OCI-M2 (cell line): Measurements from ENCODE around the gene MED13.
"Not testable (repeated sequence)": the region's sequence is repeated elsewhere in the genome, so short reads cannot be mapped to it uniquely, and the experiment has no call there.

Experiments
- DNase-seq: peaks from one replicate; lab custom pipeline; 2025; ENCODE audit not compliant: unreplicated experiment; lab: John Stamatoyannopoulos, UW

The MED13 gene

DNA sequence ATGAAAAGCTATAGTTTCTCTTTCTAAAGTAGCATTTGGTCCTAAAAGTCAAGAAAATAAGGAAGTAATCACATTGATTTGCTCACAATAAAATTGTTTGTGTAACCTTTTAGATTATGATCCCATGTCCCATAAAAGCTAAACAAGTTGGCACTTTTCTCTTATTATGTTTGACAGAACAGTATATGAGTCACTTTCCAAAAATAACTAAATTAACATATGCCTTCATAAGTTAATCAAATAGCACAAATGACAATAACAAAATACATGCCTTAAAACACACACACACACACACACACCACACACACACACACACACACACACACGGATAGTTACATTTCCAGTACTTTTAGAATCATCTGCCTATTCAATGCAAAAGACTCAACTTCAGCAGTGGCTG, 2.8 kb downstream of the MED13 start:
- no peak for DNase-seq

DNA sequence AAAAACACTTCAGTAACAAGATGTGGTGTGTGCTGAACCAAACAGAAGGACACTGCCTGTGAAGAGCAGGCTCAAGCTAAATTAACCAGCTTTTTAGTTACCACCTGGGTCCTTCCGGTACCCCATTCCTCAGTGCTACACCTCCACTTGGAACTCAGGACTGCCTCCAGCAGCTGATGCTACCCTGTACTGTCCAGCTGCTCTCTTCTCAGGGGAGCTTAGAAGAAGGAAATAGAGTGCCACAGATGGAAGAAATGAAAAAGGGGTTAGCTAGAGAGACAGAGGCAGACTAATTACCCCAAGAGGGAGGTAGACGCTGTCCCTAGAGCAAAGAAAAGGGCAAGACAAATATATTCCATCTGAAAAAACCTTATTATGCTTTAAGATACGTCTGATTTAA, 5.7 kb downstream of the MED13 start:
- DNase-seq = no peak

DNA sequence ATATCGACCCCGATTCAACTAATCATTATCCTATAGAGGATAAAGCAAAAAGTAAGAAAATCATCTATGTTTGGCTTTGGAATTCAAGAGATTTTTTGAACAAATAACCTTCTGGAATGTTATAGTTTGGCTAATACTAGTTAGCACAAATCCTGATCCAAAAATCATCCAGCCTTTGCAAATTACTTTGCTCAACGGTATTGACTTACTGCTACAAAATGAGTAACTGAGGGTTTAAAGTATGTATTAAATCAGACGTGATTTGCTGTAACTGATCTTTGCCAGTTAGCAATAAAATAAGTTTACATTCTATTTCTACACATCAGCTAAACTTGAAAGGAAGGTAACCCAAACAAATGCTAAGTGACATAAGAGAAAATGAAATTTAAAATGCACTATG, 6.5 kb downstream of the MED13 start:
- DNase-seq = no peak

- no peak for DNase-seq
These were observed 7.4 kb downstream of the MED13 start for GRCh38 chr17:62057696-62058095.

GRCh38 chr17:62052765-62053338, 12.2 kb downstream of the MED13 start:
- no peak for DNase-seq

- DNase-seq = no peak
These were observed 14.0 kb downstream of the MED13 start for GRCh38 chr17:62051053-62051452.

DNA sequence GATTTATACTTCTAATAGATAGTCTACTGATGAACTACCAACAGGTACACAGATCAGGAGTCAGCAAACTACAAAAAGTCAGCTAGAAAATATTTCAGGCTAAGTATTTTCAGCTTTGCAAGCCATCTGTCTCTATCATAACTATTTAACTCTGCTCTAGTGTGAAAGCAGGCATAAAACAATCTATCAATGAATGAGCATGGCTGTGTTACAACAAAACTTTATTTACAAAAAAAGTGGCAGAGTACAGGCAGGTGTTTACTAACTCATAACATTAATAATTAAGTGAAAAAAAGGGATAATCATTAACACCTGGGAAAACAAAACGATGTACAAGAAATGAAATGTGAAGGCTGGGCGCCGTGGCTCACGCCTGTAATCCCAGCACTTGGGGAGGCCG, 15.8 kb downstream of the MED13 start:
- DNase-seq = no peak

DNA sequence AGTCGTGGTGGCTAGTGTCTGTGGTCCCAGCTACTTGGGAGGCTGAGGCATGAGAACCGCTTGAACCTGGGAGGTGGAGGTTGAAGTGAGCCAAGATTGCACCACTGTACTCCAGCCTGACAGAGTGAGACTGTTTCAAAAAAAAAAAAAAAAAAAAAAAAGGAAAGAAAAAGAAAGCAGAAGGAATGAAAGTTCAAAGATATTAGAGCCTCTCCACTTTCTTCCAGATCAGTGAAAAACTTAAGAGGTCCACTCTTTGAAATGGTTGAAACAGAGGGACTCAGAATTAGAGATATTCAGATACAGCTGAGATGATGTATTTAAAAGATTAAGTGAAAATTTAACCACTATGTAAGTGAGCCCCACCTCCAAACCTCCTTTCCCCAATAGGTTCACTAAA, 16.8 kb downstream of the MED13 start:
- DNase-seq = no peak

DNA sequence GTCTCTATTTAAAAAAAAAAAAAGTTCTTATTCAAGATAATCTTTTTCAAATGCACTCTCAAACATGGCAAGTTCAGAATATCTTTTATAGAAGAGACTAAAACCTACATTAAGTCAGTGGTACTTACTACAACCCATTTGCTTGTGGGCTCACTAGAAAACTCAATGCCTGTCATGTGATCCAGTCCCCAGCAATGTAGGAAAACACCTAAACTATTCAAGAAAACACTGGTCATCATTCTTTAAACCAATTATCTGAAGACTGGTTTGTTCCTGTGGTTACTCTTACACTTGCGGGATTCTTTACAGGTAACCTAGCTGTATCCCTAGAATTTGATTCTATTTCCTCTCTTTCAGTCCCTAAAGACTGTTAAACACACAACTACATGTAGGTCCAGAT, 19.6 kb downstream of the MED13 start:
- DNase-seq = no peak

- DNase-seq = no peak
These were observed 20.0 kb downstream of the MED13 start for GRCh38 chr17:62045109-62045508.

- no peak for DNase-seq
These were observed 21.5 kb downstream of the MED13 start for GRCh38 chr17:62043602-62044001.

- no peak for DNase-seq
These were observed 21.9 kb downstream of the MED13 start for GRCh38 chr17:62043140-62043539.

DNA sequence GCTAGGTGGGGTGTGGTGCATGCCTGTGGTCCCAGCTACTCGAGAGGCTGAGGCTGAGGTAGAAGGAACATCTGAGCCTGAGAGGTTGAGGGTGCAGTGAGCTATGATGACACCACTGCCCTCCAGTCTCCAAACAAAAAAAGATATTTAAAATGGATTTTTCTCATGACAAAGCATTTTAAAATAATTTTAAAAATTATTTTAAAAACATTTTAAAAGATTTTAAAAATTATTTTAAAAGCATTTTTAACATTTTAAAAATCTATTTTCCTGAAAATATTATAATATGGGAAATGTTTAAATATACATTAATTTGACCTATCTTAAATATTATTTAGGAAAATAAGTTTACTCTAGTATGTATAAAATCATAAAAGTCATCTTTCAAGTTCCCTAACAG, 26.8 kb downstream of the MED13 start:
- no peak for DNase-seq

DNA sequence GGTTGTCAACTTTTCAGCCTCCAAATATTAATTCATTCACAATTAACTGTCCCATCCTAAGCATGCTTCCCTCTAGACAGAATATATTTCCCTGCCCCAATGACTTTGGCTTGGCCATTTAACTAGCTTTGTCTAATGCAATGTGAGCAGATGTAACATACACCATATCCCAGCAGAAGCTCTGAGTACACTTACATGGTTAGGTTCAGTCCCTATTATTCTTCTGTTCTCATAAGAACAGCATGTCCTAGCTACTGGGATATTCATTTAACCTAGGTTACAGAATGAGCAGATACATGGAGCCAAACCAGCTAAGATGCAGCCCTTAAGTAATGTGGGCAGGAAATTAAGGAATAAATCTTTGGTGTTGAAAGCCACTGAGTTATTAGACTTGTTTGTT, 31.8 kb downstream of the MED13 start:
- no peak for DNase-seq

GRCh38 chr17:62032480-62032879, 32.6 kb downstream of the MED13 start:
- no peak for DNase-seq

DNA sequence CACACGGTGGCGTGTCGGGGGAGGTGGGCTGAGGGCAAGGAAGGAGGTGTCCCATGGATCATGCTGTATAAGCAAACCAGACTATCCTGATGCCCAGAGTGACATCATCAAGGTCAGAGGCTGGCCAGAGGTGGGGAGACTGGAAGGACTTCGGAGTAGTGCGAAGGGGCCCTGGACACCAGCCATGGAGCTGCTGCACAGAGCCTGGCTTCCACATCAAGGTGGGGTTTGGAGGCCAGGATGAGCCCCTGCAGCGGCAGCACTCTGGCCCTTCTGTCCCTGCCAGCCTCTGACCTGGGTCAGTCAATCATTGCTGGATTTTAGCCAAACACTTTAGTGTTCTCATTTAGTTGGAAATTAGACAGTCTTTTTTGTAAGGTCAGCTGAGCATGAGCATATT, 34.8 kb downstream of the MED13 start:
- no peak for DNase-seq

DNA sequence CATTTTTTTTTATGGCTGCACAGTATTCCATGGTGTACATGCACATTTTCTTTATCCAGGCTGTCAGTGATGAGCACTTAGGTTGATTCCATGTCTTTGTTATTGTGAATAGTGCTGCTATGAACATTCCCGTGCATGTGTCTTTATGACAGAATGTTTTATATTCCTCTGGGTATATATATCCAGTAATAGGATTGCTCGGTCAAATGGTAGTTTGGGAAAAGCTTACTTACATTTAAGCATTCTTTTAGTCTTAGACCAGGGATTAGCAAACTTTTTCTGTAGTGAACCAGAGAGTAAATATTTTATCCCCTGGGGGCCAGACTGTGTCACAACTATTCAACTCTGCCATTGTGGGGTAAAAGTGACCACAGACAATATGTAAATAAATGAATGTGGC, 40.2 kb downstream of the MED13 start:
- no peak for DNase-seq

- no peak for DNase-seq
These were observed 47.2 kb downstream of the MED13 start for GRCh38 chr17:62017912-62018311.

DNA sequence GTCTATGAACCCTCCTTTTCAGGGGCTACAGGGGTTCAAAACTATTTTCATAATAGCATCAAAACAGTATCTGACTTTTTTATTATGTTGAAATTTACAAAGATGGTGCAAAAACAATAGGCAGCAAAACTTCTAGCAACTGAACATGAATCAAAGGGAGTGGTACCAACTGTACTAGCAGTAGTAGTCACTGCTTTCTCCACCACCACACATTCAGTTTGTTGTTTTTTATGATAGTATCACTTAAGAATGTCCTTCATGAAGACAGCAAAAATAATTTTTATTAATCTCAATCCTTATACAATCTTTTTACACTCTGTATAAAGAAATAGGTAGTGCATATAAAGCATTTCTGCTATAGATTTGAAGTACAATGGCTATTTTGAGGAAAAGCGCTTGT, 47.6 kb downstream of the MED13 start:
- no peak for DNase-seq

DNA sequence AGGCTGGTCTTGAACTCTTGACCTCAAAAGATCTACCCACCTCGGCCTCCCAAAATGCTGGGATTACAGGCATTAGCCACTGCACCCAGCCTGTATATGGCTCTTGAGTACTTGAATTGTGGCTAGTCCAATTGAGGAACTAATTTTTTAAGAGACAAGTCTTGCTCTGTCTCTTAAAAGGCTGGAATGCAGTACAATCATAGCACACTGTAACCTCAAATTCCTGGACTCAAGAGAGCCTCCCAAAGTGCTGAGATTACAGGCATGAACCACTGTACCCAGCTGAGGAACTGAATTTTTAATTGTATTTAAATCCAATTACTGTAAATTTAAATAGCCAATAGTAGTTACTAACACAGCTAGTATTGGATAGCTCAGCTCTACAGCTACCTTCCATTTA, 50.6 kb downstream of the MED13 start:
- DNase-seq = no peak

GRCh38 chr17:62009220-62009619, 55.9 kb downstream of the MED13 start:
- DNase-seq = no peak

DNA sequence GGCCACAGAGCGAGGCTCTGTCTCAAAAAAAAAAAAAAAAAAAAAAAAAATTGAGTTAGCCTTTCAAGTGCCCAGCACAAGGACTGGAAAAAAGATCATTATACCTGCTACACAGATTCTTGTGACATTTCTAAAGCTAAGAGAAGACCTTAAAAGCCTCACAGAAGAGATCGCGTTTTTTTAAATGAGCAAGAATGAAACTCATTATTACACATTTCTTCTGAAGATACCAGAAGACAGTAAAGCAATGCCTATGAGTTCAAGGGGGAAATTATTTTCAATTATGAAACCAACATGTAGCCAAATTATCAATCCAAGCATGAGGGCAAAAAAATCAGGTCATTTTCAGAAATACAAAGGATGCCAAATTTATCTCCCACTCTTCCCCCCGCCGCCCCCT, 56.8 kb downstream of the MED13 start:
- no peak for DNase-seq

- no peak for DNase-seq
These were observed 60.7 kb downstream of the MED13 start for GRCh38 chr17:62004388-62004787.

GRCh38 chr17:62003141-62003540, 61.9 kb downstream of the MED13 start:
- not testable (repeated sequence) for DNase-seq
